Activated CD4-positive, alpha-beta T cell treated with anti-CD3 and anti-CD28 coated beads for 4 hours (primary cell): ENCODE measurements around the gene LRP11.
"Not testable (repeated sequence)": the region's sequence is repeated elsewhere in the genome, so short reads cannot be mapped to it uniquely, and the experiment has no call there.

Experiments used
- DNase-seq, 2 donors: peaks; one replicate each; pipeline ENCODE4 v3.0.0-alpha.2; 2020

LRP11 gene

DNA sequence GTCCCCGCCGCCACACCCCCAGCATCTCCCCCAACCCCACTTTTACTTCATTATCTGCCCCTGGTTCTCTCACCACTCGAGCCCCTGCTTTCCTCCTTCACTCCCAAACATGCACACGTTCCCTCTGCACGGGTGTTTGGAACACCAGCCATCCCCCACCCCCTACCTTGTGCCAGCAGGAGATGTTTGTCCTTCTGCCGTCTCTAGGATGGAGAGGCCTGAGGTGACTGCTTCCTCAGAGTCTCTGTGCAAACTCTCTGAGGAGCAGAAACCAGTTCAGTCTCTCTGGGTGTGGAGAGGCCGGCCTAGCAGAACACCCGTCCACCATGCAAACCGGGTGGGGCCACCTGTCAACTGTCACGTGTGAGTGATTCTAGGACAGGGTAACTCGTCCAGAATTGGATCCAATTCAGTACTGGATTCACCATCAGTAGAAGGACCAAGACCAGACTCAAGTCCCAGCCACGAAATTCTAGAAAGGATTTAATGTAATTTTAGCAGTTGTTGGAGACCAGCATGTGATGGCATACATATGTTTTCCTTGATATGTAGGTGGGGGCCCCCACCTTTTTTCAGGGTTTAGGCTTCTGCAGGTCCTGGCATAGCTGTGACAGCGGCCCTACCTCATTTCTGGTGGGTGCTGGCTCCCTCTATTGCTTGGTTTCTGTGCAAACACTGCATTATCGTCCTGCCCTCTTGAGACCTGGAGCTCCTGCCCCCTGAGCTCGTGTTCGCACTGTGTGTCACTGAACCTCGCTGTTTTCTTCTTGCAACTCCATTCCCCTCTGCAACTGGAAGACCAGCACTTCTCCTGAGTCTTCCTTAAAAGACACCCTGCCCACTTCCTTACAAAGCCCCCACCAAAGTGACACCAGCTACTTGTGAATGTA lies 33.9 kb upstream of the LRP11 start, which contains the start of gene RAET1E:
RAET1E (minus strand) TSS at position 259 of the 890 bp plus-strand sequence. CDS start 7,212 bp downstream, outside the sequence.
- no peak for DNase-seq

GRCh38 chr6:149897015-149897697 lies 33.0 kb upstream of the LRP11 start:
- no peak for DNase-seq

- no peak for DNase-seq
Measured at GRCh38 chr6:149896491-149896890, 32.3 kb upstream of the LRP11 start.

DNA sequence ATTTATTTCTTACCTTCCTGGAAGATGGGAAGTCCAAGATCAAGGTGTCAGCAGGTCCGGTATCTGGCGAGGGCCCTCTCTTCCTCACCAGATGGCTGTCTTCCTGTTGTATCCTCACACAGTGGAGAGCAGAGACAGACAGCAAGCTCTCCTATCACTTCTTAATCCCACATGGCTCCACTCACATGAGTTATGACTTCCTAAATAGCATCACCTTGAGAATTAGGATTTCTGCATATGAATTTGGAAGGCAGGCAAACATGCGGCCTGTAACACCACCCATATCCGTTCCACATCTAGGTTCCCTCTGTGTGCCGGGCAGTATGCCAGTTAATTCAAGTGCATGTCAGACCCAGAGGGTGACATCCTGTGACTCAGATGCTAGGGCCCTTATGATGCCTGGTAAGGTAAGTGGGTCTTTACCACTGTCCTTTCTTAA lies 31.7 kb upstream of the LRP11 start:
- peak; percentile 20 to 32 for DNase-seq

GRCh38 chr6:149895048-149895590 lies 31.0 kb upstream of the LRP11 start:
- no peak for DNase-seq

DNA sequence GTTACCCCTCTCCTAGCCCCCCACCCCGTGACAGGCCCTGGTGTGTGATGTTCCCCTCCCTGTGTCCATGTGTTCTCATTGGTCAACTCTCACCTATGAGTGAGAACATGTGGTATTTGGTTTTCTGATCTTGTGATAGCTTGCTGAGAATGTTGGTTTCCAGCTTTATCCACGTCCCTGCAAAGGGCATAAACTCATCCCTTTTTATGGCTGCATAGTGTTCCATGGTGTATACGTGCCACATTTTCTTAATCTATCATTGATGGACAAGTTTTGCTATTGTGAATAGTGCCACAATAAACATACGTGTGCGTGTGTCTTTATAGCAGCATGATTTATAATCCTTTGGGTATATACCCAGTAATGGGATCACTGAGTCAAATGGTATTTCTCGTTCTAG lies 27.7 kb upstream of the LRP11 start:
- DNase-seq = not testable (repeated sequence)

- DNase-seq = no peak
Measured at GRCh38 chr6:149891259-149891658, 27.1 kb upstream of the LRP11 start.

DNA sequence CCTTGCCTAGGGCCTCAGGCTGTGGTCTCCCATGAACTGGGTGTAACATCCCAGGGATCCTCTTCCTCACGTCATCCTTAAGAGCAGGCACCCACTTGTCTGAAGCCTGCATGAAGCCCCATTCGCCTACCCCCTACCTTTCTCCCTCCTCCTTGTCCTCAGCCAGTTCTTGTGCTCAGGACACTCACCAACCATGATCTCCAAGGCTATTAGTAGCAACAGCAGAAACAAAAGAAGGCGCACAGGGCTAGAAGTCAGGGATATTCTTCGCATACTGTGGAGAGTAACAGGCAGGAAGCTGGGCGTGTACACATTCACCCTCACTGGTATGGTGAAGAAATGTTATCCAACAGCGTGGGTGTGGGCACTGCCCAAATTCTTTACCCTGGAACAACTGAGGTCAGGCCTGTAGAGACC lies 26.5 kb upstream of the LRP11 start:
- DNase-seq = no peak

GRCh38 chr6:149889326-149889725 lies 25.2 kb upstream of the LRP11 start:
- no peak for DNase-seq

GRCh38 chr6:149888659-149889058 lies 24.5 kb upstream of the LRP11 start:
- no peak for DNase-seq

DNA sequence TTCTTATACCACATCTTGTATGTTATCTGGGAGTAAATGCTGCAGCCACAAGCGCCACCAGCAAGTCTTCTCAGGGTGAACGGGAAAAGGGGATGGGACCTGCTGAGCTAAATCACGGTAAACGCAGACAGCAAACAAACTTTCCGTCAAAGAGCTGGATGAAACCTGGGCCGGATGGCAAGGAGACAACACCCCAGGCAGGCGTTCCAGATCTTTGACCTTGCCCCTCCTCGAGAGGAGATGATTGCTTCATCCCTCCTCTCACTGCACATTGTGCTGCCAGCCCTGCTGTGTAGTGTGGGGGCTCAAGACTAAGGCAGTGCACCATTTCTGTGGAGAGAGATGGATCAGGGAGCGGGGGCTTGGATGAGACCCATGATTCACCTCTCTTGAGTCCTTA lies 23.9 kb upstream of the LRP11 start:
- DNase-seq = no peak

- no peak for DNase-seq
Measured at GRCh38 chr6:149887343-149887742, 23.2 kb upstream of the LRP11 start.

- DNase-seq = no peak
Measured at GRCh38 chr6:149885888-149886287, 21.7 kb upstream of the LRP11 start.

DNA sequence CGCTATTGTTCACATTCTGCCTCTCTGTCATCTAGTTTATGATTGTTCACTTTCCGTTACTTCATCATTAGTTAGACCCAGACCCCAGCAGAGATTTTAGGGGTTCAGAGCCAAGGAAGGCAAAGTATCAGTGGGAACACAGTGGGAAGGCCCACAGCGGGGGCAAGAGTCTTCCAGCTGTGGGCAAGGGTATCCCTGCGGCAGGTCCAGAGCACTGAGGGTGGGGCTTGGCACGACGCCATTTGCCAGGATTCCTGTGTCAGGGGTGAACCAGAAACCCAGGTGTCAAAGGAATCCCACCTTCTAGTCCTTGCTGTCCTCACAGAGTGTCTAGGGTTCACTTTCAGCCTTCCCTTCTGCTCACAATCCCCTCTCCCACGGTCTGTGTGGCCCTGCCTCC lies 20.5 kb upstream of the LRP11 start:
- DNase-seq = no peak

DNA sequence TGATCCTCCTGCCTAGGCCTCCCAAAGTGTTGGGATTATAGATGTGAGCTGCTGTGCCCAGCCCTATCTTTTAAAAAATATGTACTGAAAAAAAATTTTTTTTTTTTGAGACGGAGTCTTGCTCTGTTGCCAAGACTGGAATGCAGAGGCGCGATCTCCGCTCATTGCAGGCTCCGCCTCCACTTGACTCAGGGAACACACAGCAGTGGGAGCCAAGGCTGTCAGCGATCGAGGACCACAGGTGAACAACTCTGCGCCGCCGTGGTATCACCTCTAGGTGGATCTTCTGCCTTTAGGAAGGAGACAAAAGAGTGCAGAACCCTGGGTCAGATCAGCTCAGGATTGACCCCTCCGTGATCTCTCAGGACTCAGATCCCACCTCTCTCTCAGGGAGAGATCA lies 20.1 kb upstream of the LRP11 start:
- DNase-seq = no peak

- no peak for DNase-seq
Measured at GRCh38 chr6:149881860-149882259, 17.7 kb upstream of the LRP11 start.

DNA sequence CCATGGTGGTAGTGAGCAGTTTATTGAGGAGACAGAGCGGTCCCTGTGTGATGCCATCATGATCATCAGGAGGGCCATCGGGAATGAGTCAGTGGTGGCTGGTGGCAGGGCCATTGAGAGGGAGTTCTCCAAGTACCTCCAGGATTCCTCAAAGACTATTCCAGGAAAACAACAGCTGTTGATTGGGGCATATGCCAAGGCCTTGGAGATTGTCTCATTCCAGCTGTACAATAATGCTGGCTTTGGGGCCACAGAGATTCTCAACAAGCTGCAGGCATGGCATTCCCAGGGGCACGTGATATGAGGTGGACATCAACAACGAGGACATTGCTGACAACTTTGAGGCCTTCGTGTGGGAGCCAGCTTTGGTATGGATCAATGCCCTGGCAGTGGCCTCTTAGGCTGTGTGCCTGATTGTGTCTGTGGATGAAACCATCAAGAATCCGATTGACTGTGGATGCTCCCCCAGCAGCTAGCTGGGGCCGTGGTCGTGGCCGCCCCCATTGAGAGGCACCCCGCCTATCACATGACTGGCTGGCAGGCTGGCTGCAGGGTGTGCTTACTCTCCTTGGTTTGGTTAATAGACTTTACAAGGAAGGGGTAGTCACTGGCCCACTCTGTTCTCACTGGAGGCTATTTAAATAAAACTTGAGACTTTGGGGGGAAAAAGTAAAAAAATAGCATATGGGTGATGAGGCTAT lies 17.1 kb upstream of the LRP11 start:
- DNase-seq = no peak

DNA sequence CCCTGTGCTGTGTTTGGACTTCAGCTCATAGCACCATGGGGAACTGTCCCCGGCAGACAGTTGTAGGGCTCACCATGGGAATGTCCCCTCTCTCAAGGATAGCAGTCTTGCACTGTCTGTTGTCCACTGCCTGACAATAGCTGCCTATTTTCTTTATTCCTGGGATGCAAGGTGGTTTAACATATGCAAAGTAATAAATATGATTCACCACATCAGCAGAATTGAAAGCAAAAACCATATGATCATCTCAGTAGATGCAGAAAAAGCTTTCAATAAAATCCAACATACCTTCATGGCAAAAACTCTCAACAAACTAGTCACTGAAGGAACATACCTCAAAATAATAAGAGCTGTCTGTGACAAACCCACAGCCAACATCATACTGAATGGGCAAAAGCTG lies 13.5 kb upstream of the LRP11 start:
- no peak for DNase-seq

DNA sequence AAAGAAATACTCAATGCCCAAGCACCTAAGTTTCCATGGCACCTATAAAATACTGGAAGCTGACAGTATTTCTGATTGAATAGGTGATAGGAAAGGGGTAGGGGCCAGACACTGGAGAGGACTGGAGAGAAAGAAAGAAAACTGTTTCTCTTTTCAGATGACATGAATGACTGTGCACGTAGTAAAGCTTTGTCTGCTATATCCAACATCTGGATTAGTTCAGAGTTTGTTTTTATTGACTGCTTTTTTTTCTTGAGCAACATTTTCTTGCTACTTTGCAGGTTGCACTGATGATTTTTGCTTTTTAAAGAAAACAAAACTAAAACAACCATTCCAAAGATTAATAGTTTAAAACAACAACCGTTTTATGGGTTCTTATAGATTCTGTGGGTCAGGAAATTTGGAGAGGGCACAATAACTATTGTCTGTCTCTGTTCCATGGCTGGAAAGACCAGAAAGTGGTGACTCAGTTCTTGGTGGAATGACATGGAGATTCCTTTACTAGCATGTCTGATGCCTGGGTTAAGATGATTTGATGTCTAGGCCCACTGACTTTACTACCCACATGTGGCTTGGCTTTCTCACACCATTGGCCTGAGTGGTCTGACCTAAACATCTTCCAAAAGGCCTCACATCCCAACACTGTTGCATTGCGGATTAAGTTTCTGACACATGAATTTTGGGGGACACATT lies 12.2 kb upstream of the LRP11 start:
- no peak for DNase-seq

DNA sequence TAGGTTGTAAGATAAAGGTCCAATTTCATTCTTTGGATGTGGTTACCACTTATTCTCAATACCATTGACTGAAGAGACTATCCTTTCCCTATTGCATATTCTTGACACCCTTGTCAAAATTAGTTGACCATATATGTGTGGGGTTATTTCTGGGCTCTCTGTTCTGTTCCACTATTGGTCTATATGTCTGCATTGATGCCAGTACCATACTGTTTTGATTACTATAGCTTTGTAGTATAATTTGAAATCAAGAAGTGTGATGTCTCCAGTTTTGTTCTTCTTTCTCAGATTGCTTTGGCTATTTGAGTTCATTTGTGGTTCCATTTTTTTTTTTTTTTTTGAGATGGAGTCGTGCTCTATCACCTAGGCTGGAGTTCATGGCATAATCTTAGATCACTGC lies 8.1 kb upstream of the LRP11 start:
- no peak for DNase-seq

DNA sequence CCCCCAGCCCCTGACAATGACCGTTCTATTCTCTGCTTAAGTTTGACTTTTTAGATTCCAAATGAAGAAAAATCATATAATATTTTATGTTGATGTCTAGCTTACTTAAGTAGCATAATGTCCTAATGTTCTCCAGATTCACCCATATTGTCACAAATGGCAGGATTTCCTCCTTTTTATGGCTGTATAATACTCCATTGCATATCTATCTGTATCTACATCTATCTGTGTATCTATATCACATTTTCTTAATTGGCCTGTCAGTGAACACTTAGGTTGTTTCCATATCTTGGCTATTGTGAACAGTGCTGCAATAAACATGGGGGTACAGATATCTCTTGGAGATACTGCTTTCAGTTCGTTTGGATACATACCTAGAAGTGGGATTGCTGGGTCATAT lies 7.0 kb upstream of the LRP11 start:
- no peak for DNase-seq

- no peak for DNase-seq
Measured at GRCh38 chr6:149869275-149869892, 5.2 kb upstream of the LRP11 start.
